Measurements from ENCODE around the gene FRMD4A.

GRCh38 chr10:13740461-13740860, 590.3 kb downstream of the FRMD4A start:
- TF ChIP-seq CTCF (IDR thresholded peaks at IDR 0.05) (no peak), EZH2 (IDR thresholded peaks at IDR 0.05) (no peak)

Data from neural progenitor cell (in vitro differentiated cells).